SK-N-SH (cell line): ENCODE data around the gene RGS7.

Experiments
- EP300 ChIP-seq, 2 experiments: IDR thresholded peaks; 2 replicates each; pipeline versions ENCODE4 v1.4.0 to v1.6.1; 2012; ENCODE audit warnings: borderline replicate concordance in 1 of 2, low read depth in 1 of 2, low read length in 1 of 2
- GABPA ChIP-seq: IDR thresholded peaks from 2 replicates; pipeline ENCODE4 v1.4.0; 2012; ENCODE audit warnings: low read depth, mild to moderate bottlenecking
- JUND ChIP-seq: IDR thresholded peaks from 2 replicates; pipeline ENCODE4 v1.4.0; 2012
- MAX ChIP-seq: IDR thresholded peaks from 2 replicates; pipeline ENCODE4 v1.4.0; 2012; ENCODE audit warnings: low read depth
- MXI1 ChIP-seq: IDR thresholded peaks from 2 replicates; pipeline ENCODE4 v1.6.1; 2012; ENCODE audit warnings: mild to moderate bottlenecking, low read depth, low read length, improper control_type of control experiment
- NFIC ChIP-seq: IDR thresholded peaks from 2 replicates; pipeline ENCODE4 v1.4.0; 2012; ENCODE audit warnings: borderline replicate concordance
- POLR2AphosphoS5 ChIP-seq: IDR thresholded peaks from 2 replicates; pipeline ENCODE4 v1.6.1; 2012; ENCODE audit warnings: low read depth, low read length
- RAD21 ChIP-seq: IDR thresholded peaks from 2 replicates; pipeline ENCODE4 v1.6.1; 2012; ENCODE audit warnings: mild to moderate bottlenecking, low read length
- REST ChIP-seq: IDR thresholded peaks from 2 replicates; pipeline ENCODE4 v1.6.1; 2012; ENCODE audit warnings: mild to moderate bottlenecking, low read depth, low read length, moderate library complexity
- SMC3 ChIP-seq: IDR thresholded peaks from 2 replicates; pipeline ENCODE4 v1.6.1; 2012; ENCODE audit warnings: low read depth, low read length, improper control_type of control experiment
- TAF1 ChIP-seq: IDR thresholded peaks from 2 replicates; pipeline ENCODE4 v1.6.1; 2012; ENCODE audit warnings: low read depth, mild to moderate bottlenecking, low read length, moderate library complexity, borderline replicate concordance
- TCF12 ChIP-seq: IDR thresholded peaks from 2 replicates; pipeline ENCODE4 v1.4.0; 2012
- YY1 ChIP-seq: IDR thresholded peaks from 2 replicates; pipeline ENCODE4 v1.4.0; 2012; ENCODE audit warnings: low read depth, mild to moderate bottlenecking
- TF ChIP-seq, protein P1 (sequence below): fragments of 200-600 bp; sonication (generic); IDR thresholded peaks from 2 replicates; pipeline ENCODE4 v1.6.1; 2017; ENCODE audit warnings: antibody characterized with exemption, mild to moderate bottlenecking, moderate library complexity

GRCh38 chr1:241269116-241269515 lies 87.9 kb downstream of the RGS7 start:
- TF ChIP-seq, protein P1, sequence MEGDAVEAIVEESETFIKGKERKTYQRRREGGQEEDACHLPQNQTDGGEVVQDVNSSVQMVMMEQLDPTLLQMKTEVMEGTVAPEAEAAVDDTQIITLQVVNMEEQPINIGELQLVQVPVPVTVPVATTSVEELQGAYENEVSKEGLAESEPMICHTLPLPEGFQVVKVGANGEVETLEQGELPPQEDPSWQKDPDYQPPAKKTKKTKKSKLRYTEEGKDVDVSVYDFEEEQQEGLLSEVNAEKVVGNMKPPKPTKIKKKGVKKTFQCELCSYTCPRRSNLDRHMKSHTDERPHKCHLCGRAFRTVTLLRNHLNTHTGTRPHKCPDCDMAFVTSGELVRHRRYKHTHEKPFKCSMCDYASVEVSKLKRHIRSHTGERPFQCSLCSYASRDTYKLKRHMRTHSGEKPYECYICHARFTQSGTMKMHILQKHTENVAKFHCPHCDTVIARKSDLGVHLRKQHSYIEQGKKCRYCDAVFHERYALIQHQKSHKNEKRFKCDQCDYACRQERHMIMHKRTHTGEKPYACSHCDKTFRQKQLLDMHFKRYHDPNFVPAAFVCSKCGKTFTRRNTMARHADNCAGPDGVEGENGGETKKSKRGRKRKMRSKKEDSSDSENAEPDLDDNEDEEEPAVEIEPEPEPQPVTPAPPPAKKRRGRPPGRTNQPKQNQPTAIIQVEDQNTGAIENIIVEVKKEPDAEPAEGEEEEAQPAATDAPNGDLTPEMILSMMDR = no peak
- TF ChIP-seq YY1 (no peak), POLR2AphosphoS5 (no peak), TAF1 (no peak), JUND (no peak), TCF12 (no peak), REST (no peak), GABPA (no peak), EP300 (IDR thresholded peaks at IDR 0.05; ENCODE audit: borderline replicate concordance in 1 of 2, low read depth in 1 of 2, low read length in 1 of 2) (no peak), SMC3 (no peak), MAX (no peak), NFIC (no peak), MXI1 (no peak), RAD21 (no peak)
